Ishikawa (cell line): ENCODE measurements around the gene RGS7.

Experiments
- CEBPB ChIP-seq: IDR thresholded peaks from 2 replicates; pipeline ENCODE4 v1.6.1; 2012
- CREB1 ChIP-seq: IDR thresholded peaks from 2 replicates; pipeline ENCODE4 v1.6.1; 2012; ENCODE audit warnings: low read depth
- EGR1 ChIP-seq: IDR thresholded peaks from 2 replicates; pipeline ENCODE4 v1.6.1; 2012
- EP300 ChIP-seq: IDR thresholded peaks from 2 replicates; pipeline ENCODE4 v1.6.1; 2012; ENCODE audit warnings: borderline replicate concordance
- FOXM1 ChIP-seq: IDR thresholded peaks from 2 replicates; pipeline ENCODE4 v1.6.1; 2012; ENCODE audit warnings: low read depth, borderline replicate concordance
- MAX ChIP-seq: IDR thresholded peaks from 2 replicates; pipeline ENCODE4 v1.6.1; 2012
- NFIC ChIP-seq: IDR thresholded peaks from 2 replicates; pipeline ENCODE4 v1.6.1; 2012
- REST ChIP-seq: IDR thresholded peaks from 2 replicates; pipeline ENCODE4 v1.6.1; 2012; ENCODE audit warnings: low read depth, mild to moderate bottlenecking
- TAF1 ChIP-seq: IDR thresholded peaks from 2 replicates; pipeline ENCODE4 v1.6.1; 2012; ENCODE audit warnings: low read depth, mild to moderate bottlenecking
- TCF12 ChIP-seq: IDR thresholded peaks from 2 replicates; pipeline ENCODE4 v1.6.1; 2012; ENCODE audit warnings: low read depth
- TEAD4 ChIP-seq: IDR thresholded peaks from 2 replicates; pipeline ENCODE4 v1.6.1; 2012
- USF1 ChIP-seq: IDR thresholded peaks from 2 replicates; pipeline ENCODE4 v1.6.1; 2012
- YY1 ChIP-seq: IDR thresholded peaks from 2 replicates; pipeline ENCODE4 v1.6.1; 2012; ENCODE audit warnings: low read depth
- ZBTB7A ChIP-seq: IDR thresholded peaks from 2 replicates; pipeline ENCODE4 v1.6.1; 2012; ENCODE audit warnings: low read depth

GRCh38 chr1:241391926-241392710 is 35.1 kb upstream of the RGS7 start:
- TF ChIP-seq EP300 (no peak), ZBTB7A (no peak), CREB1 (no peak), EGR1 (no peak), REST (no peak), TEAD4 (no peak), FOXM1 (no peak), MAX (no peak), CEBPB (no peak), YY1 (no peak), NFIC (no peak), USF1 (no peak), TAF1 (no peak), TCF12 (no peak)
